ENCODE measurements around the gene RANBP2. TPM values are rescaled to one million over a fixed set of nuclear protein-coding genes. Genes with fewer than 3 reads are reported as not detected.
"Not testable (repeated sequence)": the region's sequence is repeated elsewhere in the genome, so short reads cannot be mapped to it uniquely, and the experiment has no call there.

Gene RANBP2
- polyA plus RNA-seq (ENCODE audit: insufficient read depth in 1 of 5, insufficient read length in 5 of 5, low replicate concordance in 1 of 5): 10 to 100 TPM; 36.8 to 69.7 (median 60.8) TPM
- long read RNA-seq, donor 1, partial matches to known transcripts: 9 of 10 reads
- long read RNA-seq, donor 1, other reads (novel, unspliced or antisense): 0 of 10 reads
- long read RNA-seq, donor 2, partial matches to known transcripts: 6 of 6 reads
- long read RNA-seq, donor 2, other reads (novel, unspliced or antisense): 0 of 6 reads
- long read RNA-seq, donor 3, partial matches to known transcripts: 17 of 17 reads
- long read RNA-seq, donor 3, other reads (novel, unspliced or antisense): 0 of 17 reads
- long read RNA-seq, donor 4: 0 reads
- long read RNA-seq, donor 5, partial matches to known transcripts: 13 of 13 reads
- long read RNA-seq, donor 5, other reads (novel, unspliced or antisense): 0 of 13 reads
- long read RNA-seq, donor 6, partial matches to known transcripts: 21 of 21 reads
- long read RNA-seq, donor 6, other reads (novel, unspliced or antisense): 0 of 21 reads
- long read RNA-seq, donor 7: 0 reads
- long read RNA-seq, donor 8: 0 reads

DNA sequence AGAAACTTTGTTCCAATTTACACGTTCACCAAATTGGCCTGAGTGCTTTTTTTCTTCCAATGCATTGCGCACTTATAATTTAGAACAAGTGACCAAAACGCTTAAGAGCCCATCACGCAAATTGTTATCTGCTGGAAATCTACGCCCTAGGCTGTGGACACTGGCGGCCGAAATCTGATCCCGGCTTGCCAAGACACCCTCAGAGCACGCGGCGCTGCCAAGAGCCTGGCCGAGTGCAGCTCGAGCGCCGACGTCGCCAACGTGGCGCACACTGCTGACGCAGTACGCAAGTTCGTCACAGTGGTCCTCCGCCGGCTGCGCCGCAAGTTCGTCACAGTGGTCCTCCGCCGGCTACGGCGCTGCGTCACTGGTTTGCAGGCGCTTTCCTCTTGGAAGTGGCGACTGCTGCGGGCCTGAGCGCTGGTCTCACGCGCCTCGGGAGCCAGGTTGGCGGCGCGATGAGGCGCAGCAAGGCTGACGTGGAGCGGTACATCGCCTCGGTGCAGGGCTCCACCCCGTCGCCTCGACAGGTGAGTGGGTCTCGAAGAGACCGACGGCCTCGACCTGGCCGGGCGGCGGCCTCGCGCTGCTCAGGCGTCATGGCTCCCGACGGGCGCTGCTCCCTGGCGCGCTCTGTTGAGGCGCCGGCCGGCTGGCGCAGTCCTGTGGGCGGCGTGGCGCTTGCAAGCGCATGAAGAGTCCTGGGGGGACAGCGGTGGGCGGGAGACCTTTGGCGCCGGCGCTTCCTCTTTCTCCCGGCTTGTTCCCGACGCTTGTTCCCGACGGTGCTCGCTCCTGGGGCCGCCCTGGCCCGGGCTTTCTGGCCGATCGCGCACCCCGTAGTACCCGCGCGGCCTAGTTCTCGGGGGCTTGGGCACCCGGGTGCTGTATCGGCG is at the start of gene RANBP2:
Gene RANBP2 (plus strand): TSS at position 334 of the 896 bp plus-strand sequence. CDS start 125 bp downstream, at position 459.
- DNase-seq: peak; percentile 97 to 98

DNA sequence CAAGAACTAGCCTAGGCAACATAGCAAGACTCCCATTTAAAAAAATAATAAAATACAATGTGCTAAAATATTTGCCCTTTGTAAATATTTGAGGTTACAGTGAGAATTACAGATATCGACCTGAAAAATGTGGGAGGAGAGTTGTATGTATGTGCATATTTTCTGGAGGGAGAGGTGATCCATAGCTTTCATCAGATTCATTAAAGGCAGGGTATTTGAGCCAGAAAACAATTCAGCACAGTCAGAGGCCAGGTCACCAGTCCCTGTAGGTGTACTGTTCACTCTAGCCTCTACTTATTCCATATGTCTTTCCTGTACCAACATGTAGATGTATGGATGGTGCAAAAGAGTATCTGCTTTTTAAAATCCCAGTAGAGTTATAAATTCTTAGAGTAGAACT is 49.0 kb upstream of the RANBP2 start:
- not testable (repeated sequence) for DNase-seq

DNA sequence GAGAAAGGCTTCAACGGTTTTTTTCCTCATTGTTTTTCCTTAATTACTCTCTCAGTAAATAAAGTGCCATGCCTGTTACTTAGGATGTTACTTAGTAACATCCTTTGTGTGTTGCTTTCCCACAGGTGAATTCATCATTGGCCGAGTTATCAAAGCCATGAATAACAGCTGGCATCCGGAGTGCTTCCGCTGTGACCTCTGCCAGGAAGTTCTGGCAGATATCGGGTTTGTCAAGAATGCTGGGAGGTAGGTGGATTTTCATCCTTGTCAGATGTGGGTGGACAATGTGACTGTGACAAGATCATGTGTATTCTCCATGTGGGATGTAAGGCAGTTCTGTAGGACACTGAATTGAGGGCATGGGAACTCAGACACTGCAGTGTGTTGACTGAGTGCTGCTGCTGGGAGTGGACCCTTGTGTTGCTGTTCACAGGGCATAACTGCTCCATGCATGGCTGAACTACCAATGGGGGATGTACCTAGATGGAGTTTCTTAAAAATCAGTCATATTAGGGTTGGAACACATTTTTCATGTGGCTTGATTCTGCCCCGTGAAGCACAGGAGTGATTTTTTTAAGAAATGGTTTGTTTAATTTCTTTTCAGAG is 47.0 kb upstream of the RANBP2 start:
- not testable (repeated sequence) for DNase-seq

DNA sequence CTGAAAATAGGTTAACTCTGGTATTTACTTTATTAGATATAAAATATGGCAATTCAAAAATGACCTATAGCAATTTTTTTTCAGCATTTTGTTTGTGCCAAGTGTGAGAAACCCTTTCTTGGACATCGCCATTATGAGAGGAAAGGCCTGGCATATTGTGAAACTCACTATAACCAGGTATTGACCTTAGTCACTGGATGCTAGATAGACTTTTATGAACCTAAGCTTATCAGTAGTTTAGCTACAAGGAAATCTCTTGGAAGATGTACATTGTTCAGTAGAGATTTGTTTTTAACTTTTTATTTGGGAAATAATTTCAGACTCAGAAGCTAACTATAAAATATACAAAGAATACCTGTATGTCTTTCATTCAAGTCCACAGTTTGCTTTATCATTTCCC is 42.8 kb upstream of the RANBP2 start:
- DNase-seq: not testable (repeated sequence)

GRCh38 chr2:108677239-108677744 is 42.0 kb upstream of the RANBP2 start:
- DNase-seq: not testable (repeated sequence)

DNA sequence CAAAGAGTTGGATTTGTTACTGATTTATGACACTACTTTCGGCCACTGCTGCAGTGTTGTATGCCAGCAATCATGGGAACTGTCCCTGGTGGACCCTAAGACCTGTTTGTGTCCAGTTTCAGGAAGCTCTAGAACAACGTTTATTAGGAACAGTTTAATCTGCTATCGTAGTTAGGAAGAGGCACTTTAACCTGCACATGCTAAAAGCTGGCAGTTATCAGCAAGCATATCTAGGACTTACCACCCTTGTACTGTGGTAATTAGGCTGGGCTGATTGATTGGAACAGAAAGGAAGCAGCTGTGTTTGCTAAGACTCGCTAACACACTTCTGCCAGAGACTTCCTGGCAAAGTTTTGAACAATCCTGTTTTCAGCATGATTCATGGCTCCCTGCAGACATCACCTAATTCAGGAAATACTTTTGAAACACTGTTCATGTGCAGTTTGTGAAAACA is 41.1 kb upstream of the RANBP2 start:
- peak in 1 of 2 donors; percentile 14 for DNase-seq

- not testable (repeated sequence) for DNase-seq
These were observed 38.5 kb upstream of the RANBP2 start for GRCh38 chr2:108680805-108681204.

DNA sequence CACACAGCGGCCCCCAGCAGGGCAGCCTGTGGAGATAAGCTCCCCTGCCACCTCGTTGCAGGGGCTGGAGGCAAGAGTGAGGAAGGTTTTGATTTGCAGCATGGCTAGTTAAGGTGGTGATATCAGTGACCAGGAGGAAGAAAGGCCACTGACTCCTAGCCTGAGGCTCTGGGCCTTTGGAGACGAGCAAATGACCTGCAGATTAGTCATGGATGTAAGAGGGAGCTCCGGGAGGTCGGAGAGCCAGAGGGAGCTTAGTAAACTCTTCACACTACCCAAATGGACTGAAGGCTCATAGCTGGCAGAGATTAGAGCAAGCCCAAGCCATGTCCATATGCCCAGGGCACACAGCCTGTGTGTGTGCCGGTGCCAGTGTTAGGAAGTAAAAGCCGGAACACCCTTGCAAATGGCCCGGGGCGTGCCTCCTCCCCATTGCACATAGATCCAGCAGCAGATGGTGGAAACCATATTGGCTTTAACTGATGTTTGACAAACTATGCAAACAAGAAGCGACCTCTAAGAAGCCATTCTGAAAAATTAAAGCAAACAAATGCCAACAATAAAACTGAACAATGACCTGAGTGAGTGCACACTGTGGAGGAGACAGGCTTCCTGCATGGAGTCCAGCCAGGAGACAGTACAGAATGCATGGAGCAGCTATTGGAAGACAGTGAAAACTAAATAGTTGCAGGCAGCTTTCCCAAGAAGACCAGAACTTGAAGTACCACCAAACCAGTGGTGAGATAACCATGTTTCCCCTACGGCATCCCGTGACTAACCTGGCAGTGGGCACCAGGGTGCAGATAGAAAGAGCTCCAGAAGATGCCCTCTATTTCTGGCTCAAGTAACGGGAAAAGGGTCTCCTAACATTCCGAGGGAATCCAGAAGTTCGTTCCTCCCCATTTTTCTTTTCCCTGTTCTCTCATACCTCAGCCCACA is 30.2 kb upstream of the RANBP2 start:
- DNase-seq: not testable (repeated sequence)

DNA sequence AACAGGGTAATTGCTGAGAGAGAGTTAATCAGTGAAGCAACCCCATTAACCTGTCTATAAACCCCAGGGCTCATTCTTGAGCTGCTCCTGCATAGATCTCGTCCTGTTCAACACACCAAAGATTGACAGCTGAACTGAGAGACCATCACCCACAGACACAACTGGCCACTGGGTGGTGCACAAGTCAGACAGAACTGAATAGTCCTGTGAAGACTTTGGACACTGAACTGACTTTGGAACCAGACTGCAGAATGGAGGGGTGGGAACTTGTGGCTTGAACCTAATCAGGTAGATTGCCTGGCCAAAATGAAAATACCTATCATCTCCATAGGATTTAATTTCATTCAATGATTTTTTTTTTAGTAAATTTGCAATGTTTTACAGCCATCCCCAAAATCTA is 29.3 kb upstream of the RANBP2 start:
- not testable (repeated sequence) for DNase-seq

- no peak for DNase-seq
These were observed 27.8 kb upstream of the RANBP2 start for GRCh38 chr2:108691447-108691846.

DNA sequence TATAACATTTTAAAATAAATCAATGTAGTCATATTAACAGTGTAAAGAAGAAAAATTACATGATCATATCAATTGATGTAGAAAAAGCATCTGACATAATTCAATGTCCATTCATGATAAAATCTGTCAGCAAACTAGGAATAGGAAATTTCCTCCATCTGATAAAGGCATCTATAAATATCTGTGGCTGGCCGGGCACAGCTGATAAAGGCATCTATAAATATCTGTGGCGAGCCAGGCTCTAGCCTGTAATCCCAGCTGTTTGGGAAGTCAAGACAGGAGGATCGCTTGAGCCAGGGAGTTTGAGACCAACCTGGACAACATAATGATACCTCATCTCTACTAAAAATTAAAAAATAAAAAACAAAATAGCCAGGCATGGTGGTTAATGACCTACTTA is 18.1 kb upstream of the RANBP2 start:
- no peak for DNase-seq

DNA sequence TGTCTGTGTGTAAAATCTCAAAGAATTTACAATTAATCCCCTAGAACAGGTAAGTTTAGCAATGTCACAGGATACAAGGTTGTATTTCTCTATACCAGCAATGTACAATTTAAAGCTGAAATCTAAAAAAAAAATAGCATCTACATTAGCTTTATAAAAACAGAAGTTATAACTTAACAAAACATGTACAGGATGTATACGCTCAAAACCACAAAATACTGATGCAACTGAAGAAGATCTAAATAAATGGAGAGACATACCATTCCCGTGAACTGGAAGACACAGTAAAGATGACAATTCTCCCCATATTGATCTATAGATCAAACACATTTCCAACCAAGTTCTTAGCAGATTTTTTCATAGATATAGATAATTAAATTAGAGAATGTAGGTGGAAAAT is 17.5 kb upstream of the RANBP2 start:
- no peak for DNase-seq

- DNase-seq: no peak
These were observed 14.4 kb upstream of the RANBP2 start for GRCh38 chr2:108704871-108705270.

DNA sequence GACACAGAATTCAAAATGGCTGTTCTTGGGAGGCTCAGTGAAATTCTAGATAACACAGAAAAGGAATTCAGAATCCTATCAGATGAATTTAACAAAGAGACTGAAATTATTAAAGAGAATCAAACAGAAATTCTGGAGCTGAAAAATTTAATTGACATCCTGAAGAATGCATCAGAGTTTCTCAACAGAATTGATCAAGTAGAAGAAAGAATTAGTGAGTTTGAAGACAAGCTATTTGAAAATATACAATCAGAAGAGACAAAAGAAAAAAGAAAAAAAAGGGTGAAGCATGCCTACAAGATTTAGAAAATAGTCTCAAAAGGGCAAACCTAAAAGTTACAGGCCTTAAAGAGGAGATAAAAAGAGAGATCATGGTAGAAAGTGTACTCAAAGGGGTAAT is 12.0 kb upstream of the RANBP2 start:
- no peak for DNase-seq

GRCh38 chr2:108716971-108717370 is 2.3 kb upstream of the RANBP2 start:
- DNase-seq: not testable (repeated sequence)

DNA sequence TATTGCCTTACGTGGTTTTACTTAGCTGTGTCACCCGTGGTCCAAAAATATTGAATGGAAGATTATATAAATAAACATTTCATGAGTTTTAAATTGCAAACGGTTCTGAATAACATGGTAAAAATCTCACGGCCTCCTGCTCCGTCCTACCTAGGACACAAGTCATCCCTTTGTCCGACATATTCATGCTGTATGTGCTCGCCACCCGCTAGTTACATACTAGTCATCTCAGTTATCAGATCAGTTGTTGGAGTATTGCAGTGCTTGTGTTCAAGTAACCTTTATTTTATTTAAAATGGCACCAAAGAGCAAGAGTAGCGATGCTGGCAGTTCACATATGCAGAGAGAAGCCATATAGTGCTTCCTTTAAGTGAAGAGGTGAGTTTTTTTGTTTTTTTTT is 6.8 kb downstream of the RANBP2 start:
- DNase-seq: not testable (repeated sequence)

DNA sequence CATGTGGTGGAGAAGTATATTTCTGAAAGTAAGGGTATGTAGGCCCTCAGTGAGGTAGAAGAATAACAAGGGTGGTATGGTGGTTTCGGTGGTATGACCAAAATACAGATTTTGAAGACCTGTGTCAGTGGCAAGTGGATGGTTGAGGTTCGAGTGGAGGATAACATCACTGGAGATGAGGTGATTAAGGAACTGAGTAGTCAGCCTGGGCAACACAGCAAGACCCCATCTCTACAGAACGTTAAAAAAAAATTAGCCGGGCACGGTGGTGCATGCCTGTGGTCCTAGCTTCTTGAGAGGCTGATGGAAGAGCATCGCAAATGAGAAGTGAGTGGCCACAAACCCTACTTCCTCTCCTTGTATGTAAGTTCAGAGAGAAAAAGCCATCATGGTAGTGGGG is 15.4 kb downstream of the RANBP2 start:
- DNase-seq: not testable (repeated sequence)

GRCh38 chr2:108757973-108758372 is 38.7 kb downstream of the RANBP2 start:
- not testable (repeated sequence) for DNase-seq

- DNase-seq: not testable (repeated sequence)
These were observed 43.3 kb downstream of the RANBP2 start for GRCh38 chr2:108762618-108763017.

DNA sequence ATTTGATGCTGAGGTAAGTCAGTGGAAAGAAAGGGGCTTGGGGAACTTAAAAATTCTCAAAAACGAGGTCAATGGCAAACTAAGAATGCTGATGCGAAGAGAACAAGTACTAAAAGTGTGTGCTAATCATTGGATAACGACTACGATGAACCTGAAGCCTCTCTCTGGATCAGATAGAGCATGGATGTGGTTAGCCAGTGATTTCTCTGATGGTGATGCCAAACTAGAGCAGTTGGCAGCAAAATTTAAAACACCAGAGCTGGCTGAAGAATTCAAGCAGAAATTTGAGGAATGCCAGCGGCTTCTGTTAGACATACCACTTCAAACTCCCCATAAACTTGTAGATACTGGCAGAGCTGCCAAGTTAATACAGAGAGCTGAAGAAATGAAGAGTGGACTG is 47.4 kb downstream of the RANBP2 start:
- DNase-seq: not testable (repeated sequence)
